ENCODE measurements around the gene ANKDD1B. TPM values are rescaled to one million over a fixed set of nuclear protein-coding genes. Genes with fewer than 3 reads are reported as not detected.

The ANKDD1B gene
- total RNA-seq, 3 donors from 2014 or later: 0.14 TPM; not detected in 2

DNA sequence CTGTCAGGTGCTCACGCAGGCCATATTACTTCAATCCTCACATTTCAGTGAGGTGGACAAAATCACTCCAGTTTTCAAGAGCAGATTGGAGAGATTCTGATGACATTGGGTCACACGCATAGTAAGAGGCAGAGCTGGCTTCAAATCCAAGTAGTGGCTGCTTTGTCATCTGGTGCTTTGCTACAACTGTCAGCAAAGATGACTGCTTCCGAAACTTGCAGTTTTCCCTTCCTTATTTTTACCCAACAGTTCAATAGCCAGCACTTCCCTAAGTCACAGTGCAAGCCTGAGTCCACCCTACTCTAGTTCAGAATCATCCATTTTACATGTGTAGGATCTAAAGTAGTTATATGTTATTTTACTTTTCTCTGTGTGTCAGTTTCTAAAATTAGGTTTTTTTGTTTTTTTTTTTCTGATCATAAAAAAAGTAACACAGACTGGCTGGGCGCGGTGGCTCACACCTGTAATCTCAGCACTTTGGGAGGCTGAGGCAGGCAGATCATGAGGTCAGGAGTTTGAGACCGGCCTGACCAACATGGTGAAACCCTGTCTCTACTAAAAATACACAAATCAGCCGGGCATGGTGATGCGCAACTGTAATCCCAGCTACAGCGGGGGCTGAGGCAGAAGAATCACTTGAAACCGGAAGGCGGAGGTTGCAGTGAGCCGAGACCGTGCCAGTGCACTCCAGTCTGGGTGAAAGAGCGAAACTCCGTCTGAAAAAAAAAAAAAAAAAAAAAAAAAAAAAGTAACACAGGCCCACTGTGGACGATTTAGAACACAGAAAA lies 49.6 kb downstream of the ANKDD1B start:
- DNase-seq (no peak), ATAC-seq (no peak)
- H3K4me1 Mint-ChIP-seq (ENCODE audit: low read depth): peaks cover 1% of the 10 kb centered on the region
- no peaks in the 10 kb centered on the region for H3K36me3 Mint-ChIP-seq (ENCODE audit: insufficient read depth)
- H3K27me3 Mint-ChIP-seq (ENCODE audit: low read depth): no peaks in the 10 kb centered on the region
- H3K4me3 Mint-ChIP-seq: no peak overlapping the region
- no peaks in the 10 kb centered on the region for H3K9me3 Mint-ChIP-seq

DNA sequence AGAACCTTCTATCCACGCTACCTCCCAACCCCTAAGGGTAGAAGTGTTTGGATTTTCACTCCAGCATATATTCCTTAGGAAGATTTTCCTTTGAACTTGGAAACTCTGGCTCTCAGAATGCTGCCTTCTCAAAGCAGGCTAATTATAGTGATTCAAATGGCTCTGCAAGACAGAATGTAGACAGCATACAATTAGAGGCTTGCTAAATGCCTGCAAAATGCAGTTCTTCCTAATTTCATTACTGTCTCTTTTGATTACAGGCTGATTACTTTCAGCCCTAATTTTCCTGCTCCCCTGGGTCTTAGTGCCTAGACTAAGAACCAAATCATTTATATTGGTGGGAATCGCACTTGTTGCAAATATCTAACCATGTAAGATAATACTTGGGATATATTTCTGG lies 50.8 kb downstream of the ANKDD1B start:
- Mint-ChIP-seq H3K4me1 (ENCODE audit: low read depth) (peaks cover 1% of the 10 kb centered on the region), H3K27me3 (ENCODE audit: low read depth) (no peaks in the 10 kb centered on the region), H3K36me3 (ENCODE audit: insufficient read depth) (no peaks in the 10 kb centered on the region), H3K4me3 (no peak overlapping the region), H3K9me3 (no peaks in the 10 kb centered on the region)
- DNase-seq (no peak), ATAC-seq (no peak)

DNA sequence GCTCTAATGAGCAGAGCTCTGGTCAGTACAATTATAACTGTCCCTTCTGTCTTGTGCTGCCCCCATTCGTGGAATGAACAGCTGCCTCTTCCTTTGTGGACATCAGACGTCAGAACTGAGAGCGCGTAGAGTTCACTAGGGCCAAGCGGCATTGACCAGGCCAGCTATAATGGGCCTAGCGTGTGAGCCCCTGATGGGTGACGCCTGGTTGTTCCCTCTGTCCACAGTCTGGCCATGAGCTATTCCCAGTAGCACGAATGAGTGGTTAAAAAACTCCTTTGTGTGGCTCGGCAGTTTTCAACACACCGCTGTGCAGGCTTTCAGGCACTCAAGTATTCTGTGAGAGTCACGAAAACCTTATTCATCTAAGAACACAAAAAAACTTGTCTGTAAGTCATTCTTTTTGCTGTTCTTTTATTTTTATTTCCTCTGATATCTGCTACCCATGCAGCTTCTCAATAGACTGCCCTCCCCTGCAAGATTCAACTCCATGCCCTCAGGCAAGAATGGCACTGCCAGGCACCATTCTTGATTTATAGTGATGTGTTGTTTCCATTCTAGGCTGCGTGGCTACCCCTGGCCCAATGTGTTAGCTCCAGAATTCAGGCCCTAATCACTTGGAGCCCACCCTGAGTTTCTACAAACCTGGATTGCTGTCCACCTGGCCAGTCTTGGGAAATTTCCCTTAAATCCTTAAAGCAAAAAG lies 52.5 kb downstream of the ANKDD1B start:
- Mint-ChIP-seq H3K36me3 (ENCODE audit: insufficient read depth) (no peaks in the 10 kb centered on the region), H3K9me3 (no peaks in the 10 kb centered on the region), H3K4me1 (ENCODE audit: low read depth) (peaks cover 8% of the 10 kb centered on the region), H3K27me3 (ENCODE audit: low read depth) (no peaks in the 10 kb centered on the region), H3K4me3 (no peak overlapping the region)
- DNase-seq: no peak
- ATAC-seq: no peak

DNA sequence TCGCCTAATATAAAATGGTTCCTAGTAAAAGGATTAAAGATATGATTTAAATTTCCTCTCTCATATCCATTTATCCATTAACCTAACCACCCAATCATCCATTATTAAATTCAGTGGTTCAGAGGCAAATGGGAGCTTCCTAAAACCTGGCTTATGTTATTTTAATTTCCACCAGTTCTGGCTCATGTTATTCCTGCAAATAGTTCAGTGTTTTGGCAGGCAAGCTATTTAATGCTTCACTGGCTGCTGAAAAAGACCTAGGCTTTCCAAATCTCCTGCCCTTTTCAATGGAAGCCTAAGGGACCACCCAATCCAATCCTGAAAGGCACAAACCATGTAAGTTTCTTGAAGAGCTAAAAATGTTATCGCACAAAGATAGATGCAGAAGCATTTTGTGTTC lies 53.7 kb downstream of the ANKDD1B start:
- Mint-ChIP-seq H3K9me3 (no peaks in the 10 kb centered on the region), H3K4me3 (no peak overlapping the region), H3K27me3 (ENCODE audit: low read depth) (no peaks in the 10 kb centered on the region), H3K36me3 (ENCODE audit: insufficient read depth) (no peaks in the 10 kb centered on the region), H3K4me1 (ENCODE audit: low read depth) (peaks cover 19% of the 10 kb centered on the region)
- ATAC-seq (no peak), DNase-seq (no peak)

DNA sequence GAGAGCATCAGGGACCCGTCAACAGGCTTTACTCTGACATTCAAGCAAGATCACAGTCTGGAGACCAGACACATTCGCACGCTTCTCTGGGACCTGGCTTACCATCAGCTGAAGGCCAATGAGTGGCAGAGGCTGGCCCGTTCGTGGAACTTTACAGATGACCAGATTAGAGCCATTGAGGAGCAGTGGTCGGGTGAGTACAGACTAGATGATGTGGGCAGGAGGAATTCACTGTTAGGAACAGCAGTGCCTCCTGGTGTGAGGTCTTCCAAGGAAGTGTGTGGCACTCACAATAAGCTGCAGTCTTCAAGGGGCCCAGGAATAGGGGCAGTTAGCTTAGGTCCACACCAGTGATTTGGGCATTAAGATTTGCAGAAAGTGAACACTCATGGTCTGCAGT lies 55.5 kb downstream of the ANKDD1B start:
- no peaks in the 10 kb centered on the region for H3K9me3 Mint-ChIP-seq
- peaks cover 26% of the 10 kb centered on the region for H3K4me1 Mint-ChIP-seq (ENCODE audit: low read depth)
- no peak overlapping the region for H3K4me3 Mint-ChIP-seq
- H3K36me3 Mint-ChIP-seq (ENCODE audit: insufficient read depth): peaks cover 4% of the 10 kb centered on the region
- ATAC-seq (no peak), DNase-seq (no peak)
- H3K27me3 Mint-ChIP-seq (ENCODE audit: low read depth): no peaks in the 10 kb centered on the region

DNA sequence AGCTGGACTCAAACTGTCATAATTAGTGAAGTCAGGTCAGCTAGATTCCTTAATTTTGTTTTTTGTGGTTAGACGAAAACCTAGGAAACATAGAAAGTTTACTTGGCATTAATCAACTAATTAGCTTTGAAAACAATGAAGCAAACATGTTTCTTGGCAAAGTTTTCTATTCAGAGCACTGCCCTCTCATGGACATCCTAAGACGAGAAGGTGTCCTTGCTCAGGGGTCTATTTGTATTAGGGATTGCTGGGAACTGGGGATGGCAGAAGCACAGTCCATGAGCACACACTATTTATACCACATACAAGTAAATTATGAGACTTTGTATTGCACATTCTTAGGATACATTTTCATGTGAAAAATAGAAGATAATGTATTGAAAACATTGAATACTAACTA lies 56.3 kb downstream of the ANKDD1B start:
- peaks cover 26% of the 10 kb centered on the region for H3K4me1 Mint-ChIP-seq (ENCODE audit: low read depth)
- no peak for DNase-seq
- no peak overlapping the region for H3K4me3 Mint-ChIP-seq
- peaks cover 8% of the 10 kb centered on the region for H3K36me3 Mint-ChIP-seq (ENCODE audit: insufficient read depth)
- H3K27me3 Mint-ChIP-seq (ENCODE audit: low read depth): no peaks in the 10 kb centered on the region
- no peaks in the 10 kb centered on the region for H3K9me3 Mint-ChIP-seq
- no peak for ATAC-seq

DNA sequence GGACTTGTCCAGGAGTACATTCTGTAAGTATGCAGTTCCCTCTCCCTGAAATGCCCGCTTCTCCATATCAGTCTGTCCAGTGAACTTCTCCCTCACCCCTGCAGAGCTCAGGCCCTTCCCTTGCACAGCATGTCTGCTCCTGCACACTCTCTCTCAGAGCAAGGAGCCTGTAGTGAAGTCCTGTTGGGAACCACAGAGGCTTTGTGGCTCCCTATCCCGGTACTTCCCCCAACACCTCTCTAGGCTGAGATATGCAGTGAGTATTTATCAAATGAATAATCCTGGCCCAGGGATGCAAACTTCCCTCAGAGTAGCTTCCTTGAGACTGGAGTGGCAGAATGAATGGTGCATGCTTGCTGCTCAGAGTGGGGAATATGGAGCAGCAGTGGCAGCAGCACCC lies 57.2 kb downstream of the ANKDD1B start:
- no peaks in the 10 kb centered on the region for H3K9me3 Mint-ChIP-seq
- DNase-seq: no peak
- no peaks in the 10 kb centered on the region for H3K27me3 Mint-ChIP-seq (ENCODE audit: low read depth)
- peaks cover 13% of the 10 kb centered on the region for H3K36me3 Mint-ChIP-seq (ENCODE audit: insufficient read depth)
- H3K4me1 Mint-ChIP-seq (ENCODE audit: low read depth): peaks cover 26% of the 10 kb centered on the region
- H3K4me3 Mint-ChIP-seq: peak overlapping the region; percentile 70
- no peak for ATAC-seq

DNA sequence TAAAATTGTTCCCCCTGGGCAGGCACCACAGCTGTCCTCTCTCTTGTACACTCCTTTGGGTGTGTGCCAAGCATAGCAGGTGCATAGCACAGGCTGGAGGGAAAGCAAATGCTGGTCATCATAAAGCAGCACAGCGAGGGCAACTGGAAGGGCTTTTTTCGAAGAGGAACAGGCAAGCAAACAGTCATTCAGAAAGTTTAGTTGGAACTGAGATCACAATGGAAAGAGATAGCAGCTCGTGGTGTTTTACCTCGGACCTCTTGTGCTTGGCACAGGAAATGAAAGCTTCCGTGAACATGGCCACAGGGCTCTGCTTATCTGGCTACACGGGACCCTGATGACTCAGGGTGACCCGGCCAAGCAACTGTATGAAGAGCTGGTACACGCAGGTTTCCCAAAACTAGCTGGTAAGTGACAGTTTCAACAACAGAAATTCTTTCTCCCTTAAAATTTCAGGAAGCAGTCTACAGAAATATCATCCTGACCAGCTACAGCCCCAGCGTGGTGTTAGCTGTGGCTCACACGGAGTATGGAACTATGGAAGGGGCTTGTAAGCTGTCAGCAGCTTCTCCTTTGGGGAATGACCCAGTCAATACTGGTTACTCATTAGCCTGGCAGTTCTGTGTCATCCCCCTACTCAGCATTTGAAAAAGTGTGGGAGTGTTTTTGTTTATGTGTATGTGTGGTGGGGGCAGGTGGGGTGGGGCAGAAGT lies 57.9 kb downstream of the ANKDD1B start:
- ATAC-seq: peak; percentile 92 to 93

DNA sequence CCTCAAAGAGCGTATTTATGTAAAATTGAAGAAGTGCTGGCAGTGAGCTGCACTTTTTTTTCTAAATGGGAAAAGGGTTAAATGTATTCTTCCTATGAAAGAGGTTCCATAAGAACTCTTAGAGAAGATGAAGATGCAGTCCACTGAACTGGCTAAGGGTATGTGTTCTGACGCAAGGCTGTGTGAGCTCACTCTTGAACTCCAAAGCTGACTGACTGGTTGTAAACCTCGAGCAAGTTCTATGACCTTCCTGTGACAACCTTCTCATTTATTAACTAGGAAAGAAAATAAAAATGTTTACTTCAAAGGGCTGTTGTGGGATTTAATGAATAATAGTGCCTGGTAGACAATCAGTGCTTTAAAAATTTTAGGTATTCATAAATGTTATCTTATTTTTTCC lies 59.3 kb downstream of the ANKDD1B start:
- Mint-ChIP-seq H3K9me3 (no peaks in the 10 kb centered on the region), H3K4me3 (no peak overlapping the region), H3K27me3 (ENCODE audit: low read depth) (no peaks in the 10 kb centered on the region), H3K4me1 (ENCODE audit: low read depth) (peaks cover 26% of the 10 kb centered on the region), H3K36me3 (ENCODE audit: insufficient read depth) (peaks cover 13% of the 10 kb centered on the region)
- ATAC-seq (no peak), DNase-seq (no peak)

More for the DNA sequence above, 57.9 kb downstream of the ANKDD1B start:
- Mint-ChIP-seq H3K4me3 (peak overlapping the region; percentile 70), H3K9me3 (no peaks in the 10 kb centered on the region), H3K27me3 (ENCODE audit: low read depth) (no peaks in the 10 kb centered on the region), H3K36me3 (ENCODE audit: insufficient read depth) (peaks cover 13% of the 10 kb centered on the region), H3K4me1 (ENCODE audit: low read depth) (peaks cover 26% of the 10 kb centered on the region)
- peak; percentile 14 for DNase-seq

DNA sequence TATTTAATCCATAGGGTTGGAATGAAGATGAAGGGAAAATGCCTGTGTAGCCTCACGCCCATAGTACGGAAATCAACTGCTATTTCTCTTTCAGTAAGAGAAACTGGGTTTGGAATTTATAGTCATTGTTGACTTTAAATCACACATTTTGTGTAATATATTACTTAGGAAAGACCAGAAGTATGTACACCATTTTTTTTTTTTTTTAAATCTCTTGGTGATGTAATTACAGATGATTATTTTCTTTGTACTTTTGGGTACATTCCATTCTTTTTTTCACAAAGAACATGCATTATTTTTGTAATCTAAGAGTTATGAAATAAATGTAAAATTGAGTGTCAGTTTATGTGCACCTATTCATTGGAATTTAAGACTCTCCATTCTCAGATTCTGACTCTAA lies 60.3 kb downstream of the ANKDD1B start:
- H3K4me3 Mint-ChIP-seq: no peak overlapping the region
- DNase-seq (no peak), ATAC-seq (no peak)
- H3K4me1 Mint-ChIP-seq (ENCODE audit: low read depth): peaks cover 26% of the 10 kb centered on the region
- H3K36me3 Mint-ChIP-seq (ENCODE audit: insufficient read depth): peaks cover 14% of the 10 kb centered on the region
- no peaks in the 10 kb centered on the region for H3K9me3 Mint-ChIP-seq
- no peaks in the 10 kb centered on the region for H3K27me3 Mint-ChIP-seq (ENCODE audit: low read depth)

DNA sequence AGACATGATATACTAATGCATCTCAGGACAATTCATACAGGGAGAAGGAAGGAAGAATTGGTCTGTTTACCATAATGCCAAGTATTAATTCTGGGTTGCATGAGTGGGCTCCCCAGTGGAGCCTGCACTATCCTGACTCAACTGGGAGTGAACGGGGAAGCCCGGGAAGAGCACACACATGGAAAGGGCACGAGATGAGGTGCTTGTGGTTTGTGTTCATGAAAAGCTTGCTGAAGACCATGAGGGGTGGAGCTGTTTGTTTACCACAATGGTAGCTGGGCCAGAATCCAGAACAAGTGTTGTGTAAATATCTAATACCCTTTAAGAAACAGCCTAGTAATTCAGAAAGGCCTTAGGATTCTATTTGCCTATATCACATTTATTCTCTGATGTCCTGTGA lies 61.4 kb downstream of the ANKDD1B start:
- ATAC-seq: no peak
- Mint-ChIP-seq H3K4me1 (ENCODE audit: low read depth) (peaks cover 29% of the 10 kb centered on the region), H3K9me3 (no peaks in the 10 kb centered on the region), H3K36me3 (ENCODE audit: insufficient read depth) (peaks cover 16% of the 10 kb centered on the region), H3K27me3 (ENCODE audit: low read depth) (no peaks in the 10 kb centered on the region), H3K4me3 (no peak overlapping the region)
- DNase-seq: no peak

DNA sequence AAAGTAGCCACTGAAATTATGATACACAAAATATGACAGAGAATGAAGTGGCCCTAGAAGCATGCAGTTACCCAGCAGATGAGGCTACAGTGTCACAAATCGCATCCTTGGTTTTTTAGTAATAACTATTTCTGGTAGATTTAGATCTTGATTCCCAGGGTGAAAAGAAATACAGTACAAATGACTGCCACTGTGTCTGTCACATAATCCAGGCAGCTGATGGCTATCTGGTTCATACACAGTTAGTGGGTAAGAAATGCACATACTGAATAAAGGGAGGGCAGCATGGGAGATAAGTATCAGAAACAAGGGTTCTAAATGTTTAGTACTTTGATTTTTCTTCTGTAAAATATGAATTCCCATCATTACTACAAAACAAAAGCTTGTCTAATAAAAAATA lies 64.5 kb downstream of the ANKDD1B start:
- DNase-seq (no peak), ATAC-seq (no peak)
- Mint-ChIP-seq H3K4me3 (no peak overlapping the region), H3K4me1 (ENCODE audit: low read depth) (peaks cover 18% of the 10 kb centered on the region), H3K9me3 (no peaks in the 10 kb centered on the region), H3K27me3 (ENCODE audit: low read depth) (no peaks in the 10 kb centered on the region), H3K36me3 (ENCODE audit: insufficient read depth) (peaks cover 16% of the 10 kb centered on the region)

DNA sequence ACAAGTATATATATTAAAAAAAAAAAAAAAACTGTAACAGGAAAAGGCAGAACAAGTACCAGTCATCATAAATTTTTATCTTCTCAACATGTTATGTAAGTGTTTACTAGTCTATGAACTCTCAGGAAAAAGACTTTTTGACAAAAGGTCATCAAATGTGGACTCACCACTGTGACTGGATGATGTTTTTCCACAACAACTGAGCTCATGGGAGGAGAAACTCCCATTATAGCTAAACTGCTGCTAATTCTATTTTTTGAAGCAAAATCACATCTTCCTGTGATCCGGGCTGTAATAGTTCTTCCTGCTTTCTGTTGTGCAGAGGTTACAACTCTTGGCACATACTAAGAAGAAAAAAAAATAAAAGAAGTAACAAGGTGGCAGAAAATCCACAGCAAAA lies 66.4 kb downstream of the ANKDD1B start:
- Mint-ChIP-seq H3K36me3 (ENCODE audit: insufficient read depth) (peaks cover 8% of the 10 kb centered on the region), H3K4me1 (ENCODE audit: low read depth) (peaks cover 12% of the 10 kb centered on the region), H3K9me3 (no peaks in the 10 kb centered on the region), H3K27me3 (ENCODE audit: low read depth) (no peaks in the 10 kb centered on the region), H3K4me3 (peak overlapping the region; percentile 42)
- ATAC-seq: no peak
- DNase-seq: no peak

DNA sequence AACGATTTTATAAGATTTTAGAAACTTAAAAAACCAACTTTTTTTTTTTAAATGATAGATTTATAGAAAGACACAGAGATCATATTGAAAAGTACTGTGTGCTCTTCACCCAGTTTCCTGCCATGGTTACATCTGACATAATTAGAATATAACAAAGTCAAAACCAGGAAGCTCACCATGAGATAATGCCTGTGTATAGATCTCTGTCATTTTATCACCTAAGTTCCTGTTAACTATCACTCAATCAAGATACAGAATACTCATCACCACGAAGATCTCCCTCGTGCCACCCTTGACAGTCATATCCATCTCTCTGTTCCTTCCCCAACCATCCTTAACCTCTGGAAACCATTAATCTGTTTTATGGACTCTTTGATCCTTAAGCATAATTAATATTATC lies 66.9 kb downstream of the ANKDD1B start:
- no peaks in the 10 kb centered on the region for H3K27me3 Mint-ChIP-seq (ENCODE audit: low read depth)
- no peaks in the 10 kb centered on the region for H3K9me3 Mint-ChIP-seq
- ATAC-seq: peak in 1 of 2 donors; percentile 53
- peak overlapping the region; percentile 42 for H3K4me3 Mint-ChIP-seq
- peaks cover 11% of the 10 kb centered on the region for H3K36me3 Mint-ChIP-seq (ENCODE audit: insufficient read depth)
- H3K4me1 Mint-ChIP-seq (ENCODE audit: low read depth): peaks cover 12% of the 10 kb centered on the region
- no peak for DNase-seq
